Epithelial cell of proximal tubule (primary cell): ENCODE data around the gene IL1R2. TPM values are rescaled to one million over a fixed set of nuclear protein-coding genes. Genes with fewer than 3 reads are reported as not detected.

Experiments
- DNase-seq: peaks from one replicate; pipeline ENCODE4 v3.0.0-alpha.2; 2011; ENCODE audit warnings: low read depth
- H3K4me3 ChIP-seq: 2 replicates; pipeline ENCODE4 v1.5.1; 2011; ENCODE audit warnings: low read depth, mild to moderate bottlenecking, low read length
- CTCF ChIP-seq: conservative IDR thresholded peaks from 2 replicates; pipeline ENCODE4 v1.5.1; 2012; ENCODE audit warnings: low read depth, mild to moderate bottlenecking, low read length
- total RNA-seq: library from RNA; depleted of rRNA; stranded (reverse); fragments of >200 nt; gene quantifications from 2 replicates; pipeline ENCODE4 v1.2.3, GENCODE V29; 2015

IL1R2 gene
- total RNA-seq, result 5.4 and 12.6 TPM in 2 replicates

GRCh38 chr2:101991721-101992145 lies at the start of gene IL1R2:
Gene IL1R2 (plus strand): TSS chr2:101991960. CDS start chr2:102008576, 16,616 bp downstream.
- DNase-seq, result no peak
- TF ChIP-seq CTCF, result no peak
- H3K4me3 ChIP-seq, result no peak within 1 kb of the TSS

GRCh38 chr2:101942851-101943250 lies 48.9 kb upstream of the IL1R2 start:
- H3K4me3 ChIP-seq, result no peak overlapping the region
- DNase-seq, result no peak
- no peak for TF ChIP-seq CTCF

- DNase-seq, result no peak
- TF ChIP-seq CTCF, result no peak
- H3K4me3 ChIP-seq, result no peak overlapping the region
Measured at GRCh38 chr2:101946372-101947039, 45.3 kb upstream of the IL1R2 start.

GRCh38 chr2:101947374-101947773 lies 44.4 kb upstream of the IL1R2 start:
- no peak overlapping the region for H3K4me3 ChIP-seq
- no peak for DNase-seq
- TF ChIP-seq CTCF, result no peak

- no peak overlapping the region for H3K4me3 ChIP-seq
- TF ChIP-seq CTCF, result no peak
- no peak for DNase-seq
Measured at GRCh38 chr2:101948625-101949155, 43.1 kb upstream of the IL1R2 start.

- no peak for DNase-seq
- TF ChIP-seq CTCF, result no peak
- no peak overlapping the region for H3K4me3 ChIP-seq
Measured at GRCh38 chr2:101949304-101949703, 42.5 kb upstream of the IL1R2 start.

- no peak for TF ChIP-seq CTCF
- no peak for DNase-seq
- H3K4me3 ChIP-seq, result no peak overlapping the region
Measured at GRCh38 chr2:101951296-101951695, 40.5 kb upstream of the IL1R2 start.
